Uterus (tissue), 4 donors: Measurements from ENCODE around the gene KDM4F. TPM values are rescaled to one million over a fixed set of nuclear protein-coding genes. Genes with fewer than 3 reads are reported as not detected.
"Not testable (repeated sequence)": the region's sequence is repeated elsewhere in the genome, so short reads cannot be mapped to it uniquely, and the experiment has no call there.

ENCODE experiments used
- DNase-seq, 2 donors: peaks; one replicate each; pipeline ENCODE4 v3.0.0-alpha.2; 2019 to 2020
- H3K27ac ChIP-seq, 2 donors: fragments of 200-600 bp; sonication (generic); 1 replicate in 1 of 2; 2 replicates in 1 of 2; pipeline ENCODE4 v1.5.1; 2016 to 2018
- H3K27me3 ChIP-seq, 2 donors: fragments of 200-600 bp; sonication (generic); one replicate each; pipeline ENCODE4 v1.5.1; 2018 to 2019; ENCODE audit warnings: control low read depth in 1 of 2
- H3K36me3 ChIP-seq, 2 donors: fragments of 200-600 bp; sonication (generic); one replicate each; pipeline ENCODE4 v1.5.1; 2019; ENCODE audit warnings: control low read depth in 1 of 2
- H3K4me1 ChIP-seq, 2 donors: fragments of 200-600 bp; sonication (generic); one replicate each; pipeline ENCODE4 v1.5.1; 2018 to 2019; ENCODE audit warnings: control low read depth in 1 of 2
- H3K4me3 ChIP-seq, 2 donors: fragments of 200-600 bp; sonication (generic); 1 replicate in 1 of 2; 2 replicates in 1 of 2; pipeline ENCODE4 v1.5.1; 2018 to 2019; ENCODE audit warnings: mild to moderate bottlenecking in 1 of 2
- H3K9me3 ChIP-seq, 2 donors: fragments of 200-600 bp; sonication (generic); one replicate each; pipeline ENCODE4 v1.5.1; 2019; ENCODE audit warnings: control low read depth in 1 of 2
- POLR2A ChIP-seq, 2 donors: fragments of 450-650 bp; IDR thresholded peaks; one replicate each; pipeline ENCODE4 v1.6.1; 2016; ENCODE audit warnings: antibody characterized with exemption in 2 of 2, mild to moderate bottlenecking in 1 of 2, moderate library complexity in 1 of 2
- intact Hi-C: fragments of 100-400 bp; cut with DNase I; formaldehyde crosslinking; loops from one replicate; pipeline ENCODE4 v1.15.1; 2023; ENCODE audit warnings: low total_unique reads
- total RNA-seq, 4 donors: library from RNA; depleted of rRNA in 3 of 4; stranded (reverse); fragments of >200 nt in 3 of 4; gene quantifications; one replicate each; pipeline versions ENCODE4 v1.1.0 to v1.2.4, GENCODE V29; 2014 to 2023
- TF ChIP-seq, protein P1 (sequence below), 4 experiments: fragments of 200-600 bp in 2 of 4; fragments of 450-650 bp in 2 of 4; sonication (generic) in 2 of 4; IDR thresholded peaks; one replicate each; pipeline ENCODE4 v1.5.1; 2016 to 2019; ENCODE audit warnings: antibody characterized with exemption in 4 of 4, mild to moderate bottlenecking in 2 of 4, moderate library complexity in 1 of 4
- donor health status: DM: yes; HTN: yes; CAD: no.

Gene KDM4F
- total RNA-seq, 4 donors from 2014 or later = not detected

DNA sequence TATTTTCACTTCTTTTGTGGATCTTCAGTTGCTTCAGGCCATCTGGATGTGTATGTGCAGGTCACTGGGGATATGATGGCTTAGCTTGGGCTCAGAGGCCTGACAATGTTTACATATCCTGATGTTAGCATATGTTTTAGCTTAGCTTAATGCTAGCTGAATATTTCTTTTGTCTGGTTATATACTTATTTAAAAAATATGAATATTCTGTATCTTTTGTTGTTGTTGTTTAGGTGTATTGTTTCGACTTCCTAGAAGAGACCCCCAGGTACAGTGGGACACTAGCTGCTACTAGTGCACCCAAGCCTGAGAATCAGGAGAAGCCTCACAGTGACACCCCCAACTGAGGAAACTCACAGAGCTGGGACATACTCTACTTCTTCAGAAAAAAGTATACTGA lies 24.3 kb upstream of the KDM4F start, which contains the start of gene KDM4E:
KDM4E (plus strand) TSS at position 301 of the 400 bp plus-strand sequence. CDS start 300 bp downstream, outside the sequence.
- H3K27me3 ChIP-seq = no peaks in the 10 kb centered on the region
- H3K4me1 ChIP-seq = no peaks in the 10 kb centered on the region
- TF ChIP-seq POLR2A (IDR thresholded peaks at IDR 0.05) = no peak
- TF ChIP-seq, protein P1, sequence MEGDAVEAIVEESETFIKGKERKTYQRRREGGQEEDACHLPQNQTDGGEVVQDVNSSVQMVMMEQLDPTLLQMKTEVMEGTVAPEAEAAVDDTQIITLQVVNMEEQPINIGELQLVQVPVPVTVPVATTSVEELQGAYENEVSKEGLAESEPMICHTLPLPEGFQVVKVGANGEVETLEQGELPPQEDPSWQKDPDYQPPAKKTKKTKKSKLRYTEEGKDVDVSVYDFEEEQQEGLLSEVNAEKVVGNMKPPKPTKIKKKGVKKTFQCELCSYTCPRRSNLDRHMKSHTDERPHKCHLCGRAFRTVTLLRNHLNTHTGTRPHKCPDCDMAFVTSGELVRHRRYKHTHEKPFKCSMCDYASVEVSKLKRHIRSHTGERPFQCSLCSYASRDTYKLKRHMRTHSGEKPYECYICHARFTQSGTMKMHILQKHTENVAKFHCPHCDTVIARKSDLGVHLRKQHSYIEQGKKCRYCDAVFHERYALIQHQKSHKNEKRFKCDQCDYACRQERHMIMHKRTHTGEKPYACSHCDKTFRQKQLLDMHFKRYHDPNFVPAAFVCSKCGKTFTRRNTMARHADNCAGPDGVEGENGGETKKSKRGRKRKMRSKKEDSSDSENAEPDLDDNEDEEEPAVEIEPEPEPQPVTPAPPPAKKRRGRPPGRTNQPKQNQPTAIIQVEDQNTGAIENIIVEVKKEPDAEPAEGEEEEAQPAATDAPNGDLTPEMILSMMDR (IDR thresholded peaks at IDR 0.05) = no peak
- H3K27ac ChIP-seq = no peak within 1 kb of the TSS
- intact Hi-C loops = no loop called here
- no peaks in the 10 kb centered on the region for H3K9me3 ChIP-seq
- H3K36me3 ChIP-seq = no peaks in the 10 kb centered on the region
- no peak within 1 kb of the TSS for H3K4me3 ChIP-seq
- no peak for DNase-seq

DNA sequence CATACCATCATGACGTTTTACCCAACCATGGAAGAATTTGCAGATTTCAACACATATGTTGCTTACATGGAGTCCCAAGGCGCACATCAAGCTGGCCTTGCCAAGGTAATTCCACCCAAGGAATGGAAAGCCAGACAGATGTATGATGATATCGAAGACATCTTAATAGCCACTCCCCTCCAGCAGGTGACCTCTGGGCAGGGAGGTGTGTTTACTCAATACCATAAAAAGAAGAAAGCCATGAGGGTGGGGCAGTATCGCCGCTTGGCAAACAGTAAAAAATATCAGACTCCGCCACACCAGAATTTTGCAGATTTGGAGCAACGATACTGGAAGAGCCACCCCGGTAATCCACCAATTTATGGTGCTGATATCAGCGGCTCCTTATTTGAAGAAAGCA lies 23.6 kb upstream of the KDM4F start:
- DNase-seq, H3K9me3 ChIP-seq, H3K4me1 ChIP-seq, H3K27me3 ChIP-seq, H3K36me3 ChIP-seq, H3K4me3 ChIP-seq, H3K27ac ChIP-seq, intact Hi-C loops: not testable (repeated sequence)

DNA sequence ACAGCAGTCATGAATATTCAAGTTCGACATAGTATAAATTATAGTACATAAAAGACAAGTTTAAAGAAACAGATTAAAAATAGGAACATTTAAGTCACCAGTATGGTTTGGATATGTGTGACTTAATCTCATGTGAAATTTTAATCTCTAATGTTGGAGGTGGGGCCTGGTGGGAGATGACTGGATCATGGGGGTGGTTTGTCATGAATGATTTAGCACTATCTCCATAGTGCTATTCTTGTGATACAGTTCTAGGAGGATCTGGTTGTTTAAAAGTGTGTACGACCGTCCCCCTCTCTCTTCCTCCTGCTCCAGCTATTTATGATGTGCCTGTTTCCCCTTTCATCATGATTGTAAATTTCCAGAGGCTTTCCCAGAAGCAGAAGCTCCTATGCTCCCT lies 20.9 kb upstream of the KDM4F start:
- Histone ChIP-seq H3K4me1 (no peaks in the 10 kb centered on the region), H3K36me3 (no peaks in the 10 kb centered on the region), H3K4me3 (no peak overlapping the region), H3K27me3 (no peaks in the 10 kb centered on the region), H3K27ac (no peak overlapping the region), H3K9me3 (no peaks in the 10 kb centered on the region)
- TF ChIP-seq, protein P1 (IDR thresholded peaks at IDR 0.05) = no peak
- TF ChIP-seq POLR2A (IDR thresholded peaks at IDR 0.05) = no peak
- intact Hi-C loops = no loop called here
- DNase-seq = no peak

DNA sequence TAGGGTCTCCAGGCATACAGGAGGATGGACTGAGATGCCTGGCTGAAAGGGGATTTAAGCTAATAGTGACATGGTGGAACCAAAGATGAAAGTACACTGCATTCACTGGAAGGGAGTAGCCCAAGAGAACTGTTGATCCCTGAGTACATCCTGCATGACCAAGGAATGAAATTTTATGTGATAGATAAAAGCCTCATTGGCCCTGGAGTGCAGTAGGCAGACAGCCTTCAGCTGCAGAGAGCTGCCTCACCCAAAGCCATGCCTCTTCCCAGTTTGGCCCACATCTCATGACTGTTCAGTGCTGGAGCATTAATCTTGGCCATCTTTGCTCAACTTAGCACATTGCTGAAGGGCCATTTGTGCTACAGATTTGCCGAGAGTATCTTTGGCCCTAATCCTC lies 16.2 kb upstream of the KDM4F start:
- Histone ChIP-seq H3K9me3 (no peaks in the 10 kb centered on the region), H3K27ac (no peak overlapping the region)
- intact Hi-C loops = no loop called here

DNA sequence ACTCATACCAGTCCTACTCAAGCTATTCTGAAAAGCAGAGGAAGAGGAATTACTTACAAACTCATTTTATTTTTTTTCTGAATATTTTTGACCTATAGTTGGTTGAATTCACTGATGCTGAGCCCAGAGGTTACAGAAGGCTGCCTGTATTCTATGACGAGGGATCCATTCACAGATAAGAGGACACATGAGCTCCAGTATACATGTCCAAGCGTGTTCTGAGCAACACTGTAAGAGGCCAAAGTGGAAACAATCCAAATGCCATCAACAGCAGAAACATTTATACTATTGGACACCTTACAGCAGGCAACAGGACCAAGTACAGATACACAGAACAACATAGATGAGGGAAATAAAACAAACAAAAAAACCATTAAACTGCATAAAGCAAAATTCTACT lies 13.9 kb upstream of the KDM4F start:
- no peaks in the 10 kb centered on the region for H3K36me3 ChIP-seq
- no peaks in the 10 kb centered on the region for H3K9me3 ChIP-seq
- no peak for DNase-seq
- intact Hi-C loops = no loop called here
- H3K27me3 ChIP-seq = peaks cover 0 to 10% of the 10 kb centered on the region in 2 donors
- no peak overlapping the region for H3K4me3 ChIP-seq
- H3K4me1 ChIP-seq = no peaks in the 10 kb centered on the region
- no peak for TF ChIP-seq POLR2A (IDR thresholded peaks at IDR 0.05)
- TF ChIP-seq, protein P1 (IDR thresholded peaks at IDR 0.05) = no peak
- no peak overlapping the region for H3K27ac ChIP-seq

More for the DNA sequence above, 16.2 kb upstream of the KDM4F start:
- Histone ChIP-seq H3K27me3 (peaks cover 0 to 10% of the 10 kb centered on the region in 2 donors), H3K4me1 (no peaks in the 10 kb centered on the region), H3K36me3 (no peaks in the 10 kb centered on the region), H3K4me3 (no peak overlapping the region)
- TF ChIP-seq, protein P1 (IDR thresholded peaks at IDR 0.05) = no peak
- TF ChIP-seq POLR2A (IDR thresholded peaks at IDR 0.05) = no peak
- DNase-seq = no peak

DNA sequence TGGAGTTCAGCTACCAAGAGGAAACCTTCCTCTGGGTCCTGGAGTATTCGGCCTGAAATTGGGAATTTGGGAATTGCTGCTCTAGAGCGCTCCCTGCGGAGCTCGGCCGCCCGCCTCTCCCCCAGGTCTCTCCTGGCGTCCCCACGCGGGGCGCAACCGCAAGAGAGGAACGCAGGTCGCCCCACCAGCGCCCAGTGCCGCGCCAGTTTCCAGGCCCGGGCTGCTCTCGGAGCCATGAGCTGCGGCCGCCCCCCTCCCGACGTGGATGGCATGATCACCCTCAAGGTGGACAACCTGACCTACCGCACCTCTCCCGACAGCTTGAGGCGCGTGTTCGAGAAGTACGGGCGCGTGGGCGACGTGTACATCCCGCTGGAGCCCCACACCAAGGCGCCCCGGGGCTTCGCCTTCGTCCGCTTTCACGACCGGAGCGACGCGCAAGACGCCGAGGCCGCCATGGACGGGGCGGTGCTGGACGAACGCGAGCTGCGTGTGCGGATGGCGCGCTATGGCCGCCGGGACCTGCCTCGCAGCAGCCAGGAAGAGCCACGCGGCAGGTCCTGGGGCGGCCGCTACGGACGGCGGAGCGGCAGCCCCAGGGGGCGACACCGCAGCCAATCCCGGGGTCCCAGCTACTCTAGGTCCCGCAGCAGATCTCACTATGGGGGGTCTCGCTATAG lies 11.7 kb upstream of the KDM4F start:
- H3K27ac ChIP-seq, H3K36me3 ChIP-seq, H3K4me1 ChIP-seq, intact Hi-C loops, H3K9me3 ChIP-seq, DNase-seq: not testable (repeated sequence)
- H3K4me3 ChIP-seq = peak overlapping the region; percentile 14 to 17
- H3K27me3 ChIP-seq = peaks cover 0 to 10% of the 10 kb centered on the region in 2 donors
